T-helper 2 cell (primary cell): Measurements from ENCODE around the gene SPPL2B.

Source experiments
- DNase-seq, 5 experiments: peaks; one replicate each; pipeline versions ENCODE4 v3.0.0 to v3.0.0-alpha.2; 2012 to 2022

SPPL2B gene

GRCh38 chr19:2300533-2300932 is 28.0 kb upstream of the SPPL2B start:
- DNase-seq, result no peak

GRCh38 chr19:2302319-2303210 is 25.9 kb upstream of the SPPL2B start:
- no peak for DNase-seq

GRCh38 chr19:2303211-2303798 is 25.2 kb upstream of the SPPL2B start:
- no peak for DNase-seq

DNA sequence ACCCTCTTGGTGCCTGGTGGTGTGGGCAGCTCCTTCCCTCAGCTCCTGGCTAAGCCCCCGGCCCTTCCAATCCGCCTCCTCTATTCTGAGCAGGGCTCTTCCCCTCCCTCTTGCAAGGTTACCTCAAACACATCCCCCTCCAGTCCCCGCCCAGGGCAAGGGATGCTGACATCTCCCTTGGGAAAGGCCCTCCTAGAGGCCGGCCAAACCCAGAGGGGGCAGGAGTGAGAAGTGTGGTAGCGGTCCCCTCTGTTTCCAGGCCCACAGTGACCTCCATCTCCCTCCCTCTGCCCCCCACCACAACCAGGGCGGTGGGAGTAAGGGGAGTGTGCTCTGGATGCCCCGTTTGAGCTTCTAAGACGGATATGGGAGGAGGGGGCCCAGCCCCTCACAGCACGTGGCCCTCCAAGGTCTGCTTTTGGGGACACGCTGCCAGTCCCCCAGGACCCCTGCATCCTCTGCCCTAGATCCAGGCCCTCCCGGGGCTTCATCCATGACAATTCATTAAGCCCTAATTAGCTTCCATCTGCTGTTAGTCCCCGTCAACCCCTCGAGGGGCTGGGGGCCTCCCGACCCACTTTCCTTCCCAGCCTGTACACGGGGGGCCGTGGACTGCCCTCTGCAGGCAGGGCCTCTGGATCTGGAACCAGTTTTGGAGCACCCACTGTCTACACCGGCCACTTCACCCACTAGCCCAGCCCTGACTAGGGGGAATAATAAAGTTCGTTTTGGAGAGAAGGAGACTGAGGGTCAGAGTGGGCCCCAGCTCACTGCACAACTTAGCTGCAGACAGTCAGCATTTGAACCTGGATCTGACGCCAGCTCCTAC is 22.8 kb upstream of the SPPL2B start:
- DNase-seq, result no peak

DNA sequence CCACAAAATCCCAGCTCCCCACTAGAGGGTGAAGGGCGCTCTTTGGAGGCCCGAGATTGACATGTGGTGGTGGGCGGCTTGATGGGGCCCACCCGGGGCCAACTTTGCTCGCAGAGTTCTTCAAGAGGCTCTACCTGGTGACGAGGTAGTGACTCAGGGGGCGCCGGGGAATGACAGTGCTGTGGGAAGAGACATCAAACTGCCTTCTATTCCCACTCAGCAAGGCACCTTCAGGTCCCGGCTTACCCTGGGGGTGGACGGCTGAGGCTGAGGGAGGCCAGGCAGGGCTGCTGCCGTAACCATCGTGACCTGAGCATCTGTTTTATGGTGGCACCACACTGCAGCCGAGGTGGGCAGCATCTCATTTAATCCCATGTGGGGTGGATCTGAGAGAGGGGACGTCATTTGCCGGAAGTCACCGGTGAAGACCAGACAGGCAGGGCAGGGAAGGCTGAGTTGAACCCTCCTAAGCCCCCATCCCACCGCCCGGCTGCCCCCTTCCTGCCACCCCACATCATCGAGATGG is 22.1 kb upstream of the SPPL2B start:
- DNase-seq, result no peak

DNA sequence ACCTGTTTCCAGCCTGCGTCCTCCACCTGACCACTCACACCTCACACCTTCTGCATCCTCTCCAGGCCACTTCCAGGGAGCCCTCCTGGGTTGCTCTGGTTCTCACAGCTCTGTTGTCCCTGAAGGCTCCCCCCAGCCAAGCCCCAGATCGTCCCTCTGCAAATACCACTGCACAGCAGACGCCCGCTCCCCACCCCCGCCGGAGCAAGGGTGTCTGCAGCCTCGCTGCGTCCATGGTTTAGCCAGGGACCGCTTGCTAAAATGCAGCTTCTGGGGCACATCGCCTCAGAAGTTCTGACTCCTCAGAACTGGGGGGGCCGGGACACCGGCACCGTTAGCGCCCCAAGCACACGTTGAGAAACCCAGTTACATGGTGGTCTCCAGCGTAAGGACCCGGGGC is 21.5 kb upstream of the SPPL2B start:
- no peak for DNase-seq

- DNase-seq, result no peak
Measured at GRCh38 chr19:2307518-2308012, 20.9 kb upstream of the SPPL2B start.

DNA sequence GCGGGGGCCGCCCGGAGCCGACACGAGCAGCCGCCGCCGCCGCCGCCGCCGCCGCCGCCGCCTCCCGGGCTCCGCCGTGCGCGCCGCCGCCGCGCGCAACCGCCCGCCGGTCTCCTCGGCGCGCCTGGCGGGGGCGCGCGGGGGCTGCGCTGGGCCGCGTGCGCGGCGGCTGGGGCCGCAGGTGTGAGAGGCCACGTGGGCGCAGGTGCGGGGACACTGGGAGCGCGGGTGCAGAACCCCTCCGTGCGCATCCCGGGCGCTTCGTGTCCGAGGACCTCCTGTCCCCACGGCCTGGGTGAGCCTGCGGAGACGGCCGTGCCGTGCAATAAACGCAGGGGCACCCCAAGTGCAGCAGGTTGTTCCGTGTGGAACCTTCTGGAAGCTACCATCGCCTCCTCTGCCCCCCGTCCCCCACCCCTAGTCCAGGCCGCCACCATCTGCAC is 20.3 kb upstream of the SPPL2B start, which contains the start of gene LINGO3:
LINGO3 (minus strand) TSS at position 41 of the 443 bp plus-strand sequence. CDS start 16,378 bp downstream, outside the sequence.
- DNase-seq, result peak in 1 of 5 experiments; percentile 31

DNA sequence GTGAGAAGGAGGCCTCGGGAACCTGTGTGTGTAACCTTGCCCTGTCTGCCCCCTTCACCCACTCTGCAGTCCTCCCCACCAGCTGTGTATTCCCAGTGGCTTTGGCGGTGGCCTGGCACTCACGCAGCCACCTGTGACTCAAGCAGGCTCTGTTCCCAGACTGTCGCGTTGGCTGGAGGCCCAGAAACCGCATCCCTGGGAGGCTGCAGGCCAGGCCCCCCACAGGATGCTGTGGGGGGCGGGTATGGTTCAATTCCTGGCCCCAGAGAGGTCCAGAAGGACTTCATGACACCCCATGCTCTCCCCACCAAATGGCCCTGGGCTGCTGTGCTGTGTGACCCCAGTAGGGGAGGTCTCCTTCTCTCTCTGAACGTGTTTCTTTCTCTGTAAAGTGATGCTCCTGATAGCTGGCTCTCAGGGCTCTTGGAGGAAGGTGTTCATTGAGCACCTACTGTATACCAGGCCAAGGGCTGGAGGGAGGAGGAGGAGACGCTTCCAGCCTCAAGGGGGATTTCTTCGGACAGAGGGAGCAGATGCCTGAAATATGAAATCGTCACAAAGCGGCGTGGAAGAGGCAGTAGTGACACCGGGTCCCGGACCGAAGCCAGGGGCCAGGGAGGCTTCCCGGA is 18.6 kb upstream of the SPPL2B start:
- DNase-seq, result no peak

DNA sequence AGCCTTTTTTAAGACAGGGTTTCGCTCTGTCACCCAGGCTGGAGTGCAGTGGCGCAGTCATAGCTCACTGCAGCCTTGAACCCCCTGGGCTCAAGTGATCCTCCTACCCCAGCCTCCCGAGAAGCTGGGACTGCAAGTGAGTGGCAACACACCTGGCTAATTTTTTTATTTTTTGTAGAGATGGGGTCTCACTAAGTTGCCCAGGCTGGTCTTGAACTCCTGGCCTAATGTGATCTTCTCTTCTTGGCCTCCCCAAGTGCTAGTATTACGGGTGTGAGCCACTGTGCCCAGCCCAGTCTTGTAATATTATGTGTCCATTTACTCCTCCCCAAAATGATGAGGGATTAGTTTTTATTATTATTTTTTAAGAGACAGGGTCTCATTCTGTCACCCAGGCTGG is 17.4 kb upstream of the SPPL2B start:
- DNase-seq, result no peak

DNA sequence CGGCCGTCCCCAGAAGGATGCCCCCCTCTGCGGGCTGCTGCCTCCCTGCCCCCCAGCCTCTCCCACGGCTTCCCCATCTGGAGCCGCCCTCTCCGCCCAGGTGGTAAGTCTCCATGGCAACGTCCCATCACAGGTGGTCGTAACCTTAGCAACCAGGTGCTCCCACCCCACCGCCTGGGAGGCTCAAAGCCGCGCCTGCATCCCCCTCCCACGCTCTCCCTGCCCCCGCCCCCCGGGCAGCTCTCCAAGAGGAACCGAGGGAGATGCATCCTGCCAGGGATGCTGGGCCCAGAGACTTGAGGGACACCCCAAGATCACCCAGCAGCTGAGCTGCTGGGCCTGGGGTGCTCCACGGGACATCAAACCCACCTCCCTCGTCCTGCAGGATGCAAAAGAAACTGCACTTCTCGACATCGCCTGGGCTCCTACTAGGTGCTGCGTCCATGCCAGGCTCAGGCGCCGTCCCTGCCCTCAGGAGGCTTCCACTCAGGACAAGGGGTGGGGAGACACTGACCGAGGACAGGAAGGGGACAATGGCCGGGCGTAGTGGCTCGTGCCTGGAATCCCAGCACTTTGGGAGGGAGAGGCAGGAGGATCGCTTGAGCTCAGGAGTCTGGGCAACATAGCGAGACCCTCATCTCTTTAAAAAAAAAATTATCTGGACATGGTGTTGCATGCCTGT is 15.5 kb upstream of the SPPL2B start:
- no peak for DNase-seq

- DNase-seq, result no peak
Measured at GRCh38 chr19:2315121-2315817, 13.2 kb upstream of the SPPL2B start.

DNA sequence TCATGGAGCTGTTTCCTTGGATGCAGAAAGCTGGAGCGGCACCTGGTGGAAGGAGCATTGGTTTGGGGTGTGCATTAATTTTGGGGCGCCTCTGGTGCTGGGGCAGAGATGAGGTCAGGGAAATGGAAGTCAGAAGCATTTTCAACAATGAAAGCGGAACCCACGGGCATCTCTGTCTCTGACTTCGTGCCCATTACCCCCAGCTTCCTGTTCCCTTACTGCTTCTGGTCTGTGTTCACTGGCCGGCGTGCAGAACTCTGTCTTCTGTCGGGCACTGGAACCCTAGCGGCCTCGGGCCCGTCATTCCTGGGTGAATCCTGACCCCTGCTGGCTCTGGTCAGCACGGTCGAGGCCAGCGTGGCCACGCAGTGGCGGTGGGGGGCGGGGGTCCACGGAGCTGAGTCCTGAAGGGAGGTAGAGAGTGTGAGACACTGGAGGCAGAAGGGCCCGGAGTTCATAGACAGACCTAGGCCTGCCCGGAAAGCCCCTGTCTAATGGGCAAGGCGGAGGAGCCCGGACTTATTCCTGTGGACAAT is 12.6 kb upstream of the SPPL2B start:
- no peak for DNase-seq

GRCh38 chr19:2317300-2317699 is 11.2 kb upstream of the SPPL2B start:
- DNase-seq, result no peak

DNA sequence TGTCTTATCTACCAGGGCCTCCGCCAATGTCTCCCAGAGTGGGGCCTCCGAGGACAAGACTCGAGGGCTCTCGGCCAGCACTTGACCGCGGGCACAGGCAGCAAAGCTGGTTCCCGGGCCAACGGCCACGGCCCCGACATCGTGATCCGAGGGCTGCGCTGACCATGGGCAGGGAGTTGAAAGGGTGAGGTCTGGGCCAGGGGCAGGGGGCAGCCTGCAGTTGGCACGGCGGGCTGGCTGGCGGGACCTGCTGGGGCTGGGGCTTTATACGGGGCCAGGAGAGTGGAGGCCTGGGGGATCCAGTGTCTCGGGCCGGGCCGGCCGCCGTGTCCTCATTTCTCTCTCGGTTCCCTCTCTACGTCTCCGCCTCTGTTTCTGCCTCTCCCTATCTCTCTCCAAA is 10.7 kb upstream of the SPPL2B start:
- no peak for DNase-seq

DNA sequence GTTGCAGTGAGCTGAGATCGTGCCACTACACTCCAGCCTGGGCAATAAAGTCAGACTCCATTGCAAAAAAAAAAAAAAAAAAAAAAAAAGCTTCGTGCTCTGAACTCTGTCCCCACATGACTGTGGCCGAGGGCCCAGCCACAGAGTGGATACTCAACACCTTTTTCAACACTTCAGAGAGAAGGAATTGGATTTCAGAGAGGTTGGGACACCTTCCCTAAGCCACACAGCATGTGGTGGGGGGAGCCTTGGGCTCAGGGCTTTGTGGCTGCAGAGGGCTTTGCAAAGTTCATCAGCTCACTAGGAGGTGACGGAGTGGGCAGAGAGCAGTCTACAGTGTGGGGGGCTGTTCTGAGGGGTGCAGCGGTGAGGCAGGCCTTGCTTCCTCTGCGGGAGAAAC is 9.6 kb upstream of the SPPL2B start:
- no peak for DNase-seq

DNA sequence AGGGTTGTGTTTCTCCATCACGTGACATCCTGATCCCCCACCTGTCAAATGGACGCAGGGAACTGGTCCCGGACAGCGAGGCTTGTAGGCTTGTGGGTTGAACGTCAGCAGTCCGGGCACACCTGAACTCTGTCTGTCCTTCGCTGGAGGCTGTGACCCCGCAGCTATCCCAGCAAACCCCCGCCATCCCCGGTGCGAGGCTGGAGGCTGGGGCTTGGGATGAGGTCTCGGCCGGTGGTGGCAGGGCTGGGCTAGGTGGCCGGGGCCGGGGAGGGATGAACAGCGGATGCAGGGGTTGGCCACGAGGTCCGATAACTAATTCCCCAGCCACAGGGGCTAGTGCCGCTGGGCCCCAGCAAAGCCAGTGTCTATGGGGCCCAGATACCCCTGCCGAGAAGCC is 8.9 kb upstream of the SPPL2B start:
- no peak for DNase-seq

DNA sequence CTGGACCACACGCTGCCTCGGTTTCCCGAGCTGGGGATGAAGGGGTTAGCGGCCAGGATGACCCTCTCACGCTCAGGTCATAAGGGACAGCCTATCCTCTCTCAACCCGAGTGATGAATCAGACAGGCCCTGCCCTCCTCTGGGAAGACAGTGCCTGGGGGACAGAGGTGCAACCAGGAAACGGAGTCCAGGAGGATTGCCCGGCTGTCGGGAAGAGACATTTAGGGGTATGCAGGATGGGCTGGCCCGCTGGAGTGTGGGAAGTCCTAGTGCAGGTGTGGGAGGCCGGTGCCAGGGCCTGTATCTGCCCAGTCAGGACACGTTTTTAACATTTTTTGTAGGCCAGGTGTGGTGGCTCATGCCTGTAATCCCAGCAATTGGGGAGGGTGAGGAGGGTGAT is 8.4 kb upstream of the SPPL2B start:
- no peak for DNase-seq

- no peak for DNase-seq
Measured at GRCh38 chr19:2320939-2321338, 7.5 kb upstream of the SPPL2B start.

DNA sequence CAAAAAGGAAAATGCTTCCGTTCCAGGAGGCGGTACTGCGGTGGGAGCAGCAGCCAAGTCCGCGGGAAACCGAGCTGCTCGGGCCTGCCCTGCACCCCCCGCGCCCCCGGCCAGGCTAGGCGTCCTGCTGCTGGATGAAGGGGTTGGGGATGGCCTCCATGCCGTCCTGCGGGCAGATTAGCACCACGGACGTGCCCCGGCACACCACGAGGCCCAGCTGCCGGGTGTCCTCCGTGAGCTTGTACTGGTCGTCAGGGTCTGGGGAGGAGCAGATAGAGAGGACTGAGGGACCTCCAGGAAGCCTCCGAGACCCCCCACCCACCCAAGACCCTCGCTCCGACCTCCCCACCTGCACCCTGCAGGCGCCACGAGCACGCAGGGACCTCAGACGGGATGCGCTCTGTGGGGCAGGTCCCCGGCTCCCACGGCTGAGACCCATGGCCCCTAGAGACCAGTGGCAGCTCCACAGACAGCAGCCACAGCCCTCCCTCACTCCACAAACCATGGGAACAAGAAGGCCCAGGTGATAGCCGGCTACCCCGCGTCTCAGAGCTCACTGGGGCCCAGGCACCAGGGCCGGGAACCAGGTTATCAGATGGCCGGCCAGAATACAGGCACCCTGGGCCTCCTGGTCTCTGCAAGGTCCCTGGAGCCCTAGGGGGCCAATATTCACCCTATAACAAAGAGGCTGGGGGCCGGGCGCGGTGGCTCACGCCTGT is 6.8 kb upstream of the SPPL2B start:
- DNase-seq, result no peak
